Brain pericyte (primary cell): ENCODE results near the gene SCIMP.
"Not testable (repeated sequence)": the region's sequence is repeated elsewhere in the genome, so short reads cannot be mapped to it uniquely, and the experiment has no call there.

Experiments used
- DNase-seq: peaks from one replicate; pipeline ENCODE4 v3.0.0-alpha.2; 2012; ENCODE audit warnings: low read depth, low spot score

Gene SCIMP

DNA sequence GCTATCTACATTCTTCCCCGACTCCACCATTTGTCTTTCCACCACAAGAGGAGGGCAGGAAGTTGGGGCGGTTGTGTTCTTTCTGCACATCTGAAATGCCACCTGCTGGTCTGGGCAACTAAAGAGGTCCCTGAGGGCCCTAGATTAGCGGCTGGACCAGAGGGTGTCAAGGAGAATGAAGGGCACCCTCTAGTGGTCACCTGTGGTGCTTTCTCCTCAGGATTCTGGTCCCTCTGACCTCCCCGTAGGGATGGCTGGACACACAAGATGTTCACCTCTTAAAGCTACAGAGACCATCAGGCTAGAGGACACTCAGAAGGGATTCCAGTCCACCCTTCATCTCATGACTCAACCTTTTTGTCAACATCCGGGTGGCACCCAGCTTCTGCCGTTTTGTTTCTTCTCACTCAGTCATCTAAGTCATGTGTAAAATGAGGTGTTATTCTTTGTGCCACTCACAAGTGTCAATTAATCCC, 2.9 kb upstream of the SCIMP start:
- no peak for DNase-seq

- DNase-seq: no peak
These were observed 2.4 kb upstream of the SCIMP start for GRCh38 chr17:5236938-5237540.

DNA sequence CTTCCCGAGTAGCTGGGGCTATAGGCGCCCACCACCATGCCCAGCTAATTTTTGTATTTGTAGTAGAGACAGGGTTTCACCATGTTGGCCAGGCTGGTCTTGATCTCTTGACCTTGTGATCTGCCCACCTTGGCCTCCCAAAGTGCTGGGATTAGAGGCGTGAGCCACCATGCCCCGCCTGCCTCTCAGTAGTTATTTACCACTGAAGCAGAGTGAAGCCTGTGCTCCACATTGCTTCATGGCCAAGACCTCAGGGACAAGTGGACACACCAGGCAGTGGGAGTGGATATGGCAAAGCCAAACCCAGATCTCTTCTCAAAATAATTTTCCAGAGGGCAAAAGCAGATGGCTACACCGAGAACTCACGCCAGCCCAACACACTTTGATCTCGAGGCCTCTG, 1.2 kb downstream of the SCIMP start:
- DNase-seq: not testable (repeated sequence)

DNA sequence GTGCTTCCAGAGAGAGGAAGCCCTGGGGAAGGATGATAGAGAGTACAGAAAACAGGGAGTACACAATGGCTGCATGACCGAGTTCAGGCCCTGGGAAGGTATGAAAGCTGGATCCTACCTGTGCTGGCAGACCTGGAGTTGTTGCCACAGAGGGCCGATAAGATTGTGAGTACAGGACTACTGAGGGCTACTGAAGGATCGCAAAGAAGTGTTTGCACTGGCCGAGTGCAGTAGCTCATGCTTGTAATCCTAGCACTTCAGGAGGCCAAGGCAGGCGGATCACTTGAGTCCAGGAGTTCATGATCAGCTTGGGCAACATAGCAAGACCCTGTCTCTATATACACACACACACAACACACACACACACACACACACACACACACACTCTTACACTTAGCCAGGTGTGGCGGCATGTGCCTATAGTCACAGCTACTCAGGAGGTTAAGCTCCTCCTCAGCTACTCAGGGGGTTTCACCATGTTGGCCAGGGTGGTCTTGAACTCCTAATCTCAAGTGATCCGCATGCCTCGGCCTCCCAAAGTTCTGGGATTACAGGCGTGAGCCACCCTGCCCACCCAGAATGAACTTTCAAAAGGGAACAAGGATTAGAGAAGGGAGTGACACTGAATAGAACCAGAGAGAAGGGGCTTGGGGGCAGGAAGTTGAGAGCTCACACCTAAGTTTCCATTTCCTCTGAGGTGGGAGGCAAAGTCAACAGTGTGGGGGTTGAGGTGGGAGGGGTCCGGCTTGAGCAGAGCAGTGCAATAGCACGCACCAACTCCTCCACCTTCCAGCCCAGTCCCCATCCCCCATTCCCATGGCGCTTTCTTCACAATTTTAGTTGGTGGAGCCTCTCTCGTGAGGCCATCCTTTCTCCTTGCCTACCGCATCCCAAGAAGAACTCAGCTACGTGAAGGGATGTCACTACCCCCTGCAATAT, 7.5 kb downstream of the SCIMP start:
- no peak for DNase-seq

GRCh38 chr17:5225668-5226457, 8.8 kb downstream of the SCIMP start:
- no peak for DNase-seq

- not testable (repeated sequence) for DNase-seq
These were observed 12.7 kb downstream of the SCIMP start for GRCh38 chr17:5221912-5222311.

DNA sequence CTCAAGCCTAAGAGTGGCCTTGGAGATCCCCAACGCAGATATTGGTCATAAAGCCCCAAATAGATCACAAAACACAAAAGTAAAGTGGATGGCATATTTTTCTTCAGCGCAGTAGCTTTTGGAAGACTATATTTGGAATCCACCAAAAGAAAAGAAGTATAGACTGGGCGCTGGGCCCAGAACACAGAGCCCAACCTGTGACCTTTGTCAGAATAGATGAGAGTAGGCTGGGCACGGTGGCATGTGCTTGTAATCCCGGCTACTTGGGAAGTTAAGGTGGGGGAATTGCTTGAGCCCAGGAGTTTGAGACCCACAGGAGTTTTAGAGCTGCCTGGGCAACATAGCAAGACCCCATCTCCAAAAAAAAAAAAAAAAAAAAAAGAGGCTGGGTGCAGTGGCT, 14.6 kb downstream of the SCIMP start:
- DNase-seq: no peak

DNA sequence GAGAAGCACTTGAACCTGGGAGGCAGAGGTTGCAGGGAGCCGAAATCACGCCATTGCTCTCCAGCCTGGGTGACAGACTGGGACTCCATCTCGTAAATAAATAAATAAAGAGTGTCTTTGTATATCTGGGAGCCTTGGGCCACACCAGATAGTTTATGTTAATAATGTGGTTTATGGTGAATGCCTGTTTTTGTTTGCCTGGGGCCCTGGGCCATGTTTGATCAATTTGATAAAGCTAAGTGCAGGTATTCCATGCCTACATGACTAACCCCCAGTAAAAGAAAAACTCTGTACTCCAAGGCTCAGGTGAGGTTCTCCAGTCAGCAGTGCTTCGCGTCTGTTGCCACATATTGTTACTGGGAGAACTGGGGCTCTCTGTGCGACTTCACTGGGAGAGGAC, 15.1 kb downstream of the SCIMP start:
- DNase-seq: no peak

DNA sequence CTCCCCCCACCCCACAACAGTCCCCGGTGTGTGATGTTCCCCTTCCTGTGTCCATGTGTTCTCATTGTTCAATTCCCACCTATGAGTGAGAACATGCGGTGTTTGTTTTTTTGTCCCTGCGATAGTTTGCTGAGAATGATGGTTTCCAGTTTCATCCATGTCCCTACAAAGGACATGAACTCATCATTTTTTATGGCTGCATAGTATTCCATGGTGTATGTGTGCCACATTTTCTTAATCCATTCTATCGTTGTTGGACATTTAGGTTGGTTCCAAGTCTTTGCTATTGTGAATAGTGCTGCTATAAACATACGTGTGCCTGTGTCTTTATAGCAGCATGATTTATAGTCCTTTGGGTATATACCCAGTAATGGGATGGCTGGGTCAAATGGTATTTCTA, 17.1 kb downstream of the SCIMP start:
- DNase-seq: not testable (repeated sequence)

- DNase-seq: no peak
These were observed 23.2 kb downstream of the SCIMP start for GRCh38 chr17:5211458-5211857.

DNA sequence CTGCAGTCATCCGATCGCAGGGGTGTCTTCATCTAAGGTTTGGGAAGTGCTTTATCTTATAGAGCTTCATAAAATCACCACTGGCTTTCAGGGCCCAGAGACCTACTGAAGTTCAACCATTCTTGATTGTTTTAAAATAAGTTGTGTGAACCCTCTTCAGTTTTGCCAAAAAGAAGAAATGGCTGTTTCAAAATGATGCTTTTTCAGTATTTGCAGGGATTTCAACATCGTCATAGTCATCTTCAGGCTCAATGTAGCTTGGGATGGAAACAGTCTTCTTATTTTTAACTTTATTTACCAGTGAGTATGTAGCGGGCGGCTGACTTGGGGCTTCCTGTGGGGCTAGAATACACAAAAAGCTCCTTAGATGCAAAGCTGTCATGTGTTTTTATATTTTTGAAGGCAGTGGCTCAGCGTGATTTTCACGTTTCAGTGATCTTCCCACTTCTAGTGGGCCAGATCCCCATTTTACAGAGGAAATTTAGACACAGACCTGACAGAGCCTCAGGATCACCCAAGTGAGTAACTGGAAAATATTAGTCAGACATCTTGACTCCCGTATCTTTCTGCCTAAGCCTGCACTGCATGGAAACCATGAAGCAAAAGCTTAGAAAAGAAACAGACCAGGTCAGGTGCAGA, 23.9 kb downstream of the SCIMP start:
- DNase-seq: no peak

GRCh38 chr17:5210091-5210490, 24.6 kb downstream of the SCIMP start:
- DNase-seq: no peak

GRCh38 chr17:5209396-5209795, 25.3 kb downstream of the SCIMP start:
- DNase-seq: no peak

GRCh38 chr17:5203908-5204294, 30.8 kb downstream of the SCIMP start:
- no peak for DNase-seq

- no peak for DNase-seq
These were observed 31.3 kb downstream of the SCIMP start for GRCh38 chr17:5203178-5203907.

- DNase-seq: no peak
These were observed 33.6 kb downstream of the SCIMP start for GRCh38 chr17:5201011-5201410.

- DNase-seq: no peak
These were observed 34.3 kb downstream of the SCIMP start for GRCh38 chr17:5200360-5200759.

- no peak for DNase-seq
These were observed 36.2 kb downstream of the SCIMP start for GRCh38 chr17:5198472-5198871.

GRCh38 chr17:5194346-5194745, 40.3 kb downstream of the SCIMP start:
- no peak for DNase-seq

GRCh38 chr17:5191541-5192417, 42.9 kb downstream of the SCIMP start, which contains the start of gene ZNF594:
TSS of gene ZNF594 (minus strand) at chr17:5191868. CDS start at chr17:5184256, 7,612 bp downstream.
- peak; percentile 86 for DNase-seq
